GM12864 (cell line): ENCODE measurements around the gene MAGEE1.

Experiments
- DNase-seq: peaks from one replicate; pipeline ENCODE4 v3.0.0-alpha.2; 2011; ENCODE audit warnings: low read depth
- H3K4me3 ChIP-seq: 2 replicates; pipeline ENCODE4 v1.5.1; 2011; ENCODE audit warnings: mild to moderate bottlenecking, low read depth, low read length, control low read depth
- TF ChIP-seq, protein P1 (sequence below): IDR thresholded peaks from 2 replicates; pipeline ENCODE4 v1.5.1; 2011; ENCODE audit warnings: low read depth, mild to moderate bottlenecking, moderate library complexity, low read length, control low read depth, inconsistent platforms; ENCODE audit errors: missing control alignments

MAGEE1 gene, protein sequence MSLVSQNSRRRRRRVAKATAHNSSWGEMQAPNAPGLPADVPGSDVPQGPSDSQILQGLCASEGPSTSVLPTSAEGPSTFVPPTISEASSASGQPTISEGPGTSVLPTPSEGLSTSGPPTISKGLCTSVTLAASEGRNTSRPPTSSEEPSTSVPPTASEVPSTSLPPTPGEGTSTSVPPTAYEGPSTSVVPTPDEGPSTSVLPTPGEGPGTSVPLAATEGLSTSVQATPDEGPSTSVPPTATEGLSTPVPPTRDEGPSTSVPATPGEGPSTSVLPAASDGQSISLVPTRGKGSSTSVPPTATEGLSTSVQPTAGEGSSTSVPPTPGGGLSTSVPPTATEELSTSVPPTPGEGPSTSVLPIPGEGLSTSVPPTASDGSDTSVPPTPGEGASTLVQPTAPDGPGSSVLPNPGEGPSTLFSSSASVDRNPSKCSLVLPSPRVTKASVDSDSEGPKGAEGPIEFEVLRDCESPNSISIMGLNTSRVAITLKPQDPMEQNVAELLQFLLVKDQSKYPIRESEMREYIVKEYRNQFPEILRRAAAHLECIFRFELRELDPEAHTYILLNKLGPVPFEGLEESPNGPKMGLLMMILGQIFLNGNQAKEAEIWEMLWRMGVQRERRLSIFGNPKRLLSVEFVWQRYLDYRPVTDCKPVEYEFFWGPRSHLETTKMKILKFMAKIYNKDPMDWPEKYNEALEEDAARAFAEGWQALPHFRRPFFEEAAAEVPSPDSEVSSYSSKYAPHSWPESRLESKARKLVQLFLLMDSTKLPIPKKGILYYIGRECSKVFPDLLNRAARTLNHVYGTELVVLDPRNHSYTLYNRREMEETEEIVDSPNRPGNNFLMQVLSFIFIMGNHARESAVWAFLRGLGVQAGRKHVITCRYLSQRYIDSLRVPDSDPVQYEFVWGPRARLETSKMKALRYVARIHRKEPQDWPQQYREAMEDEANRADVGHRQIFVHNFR

GRCh38 chrX:76427560-76428242 is at the start of gene MAGEE1:
TSS of gene MAGEE1 (plus strand) at chrX:76427710. CDS start at chrX:76427931, 221 bp downstream.
- TF ChIP-seq, protein P1, sequence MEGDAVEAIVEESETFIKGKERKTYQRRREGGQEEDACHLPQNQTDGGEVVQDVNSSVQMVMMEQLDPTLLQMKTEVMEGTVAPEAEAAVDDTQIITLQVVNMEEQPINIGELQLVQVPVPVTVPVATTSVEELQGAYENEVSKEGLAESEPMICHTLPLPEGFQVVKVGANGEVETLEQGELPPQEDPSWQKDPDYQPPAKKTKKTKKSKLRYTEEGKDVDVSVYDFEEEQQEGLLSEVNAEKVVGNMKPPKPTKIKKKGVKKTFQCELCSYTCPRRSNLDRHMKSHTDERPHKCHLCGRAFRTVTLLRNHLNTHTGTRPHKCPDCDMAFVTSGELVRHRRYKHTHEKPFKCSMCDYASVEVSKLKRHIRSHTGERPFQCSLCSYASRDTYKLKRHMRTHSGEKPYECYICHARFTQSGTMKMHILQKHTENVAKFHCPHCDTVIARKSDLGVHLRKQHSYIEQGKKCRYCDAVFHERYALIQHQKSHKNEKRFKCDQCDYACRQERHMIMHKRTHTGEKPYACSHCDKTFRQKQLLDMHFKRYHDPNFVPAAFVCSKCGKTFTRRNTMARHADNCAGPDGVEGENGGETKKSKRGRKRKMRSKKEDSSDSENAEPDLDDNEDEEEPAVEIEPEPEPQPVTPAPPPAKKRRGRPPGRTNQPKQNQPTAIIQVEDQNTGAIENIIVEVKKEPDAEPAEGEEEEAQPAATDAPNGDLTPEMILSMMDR = no peak
- peak; percentile 21 for DNase-seq
- peak within 1 kb of the TSS; percentile 72 for H3K4me3 ChIP-seq

DNA sequence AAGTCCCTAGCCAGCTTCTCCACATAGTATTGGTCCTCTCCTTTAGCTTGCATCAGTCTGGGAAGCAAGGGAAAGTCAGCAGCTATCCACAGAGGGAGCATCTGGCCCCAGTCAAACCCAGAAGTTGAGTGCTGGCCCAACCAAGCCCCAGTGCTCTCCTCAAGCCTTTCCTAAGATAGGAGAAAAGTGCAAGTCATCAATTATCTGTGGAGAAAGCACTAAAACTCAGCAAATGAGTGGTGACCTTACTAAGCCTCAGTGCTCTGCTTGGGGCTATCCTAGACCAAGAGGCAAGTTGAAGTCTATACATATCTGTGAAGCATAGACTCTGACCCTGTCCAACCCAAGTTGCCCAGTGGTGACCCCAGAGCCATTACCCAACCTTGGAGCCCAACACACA is 28.5 kb upstream of the MAGEE1 start:
- DNase-seq = no peak
- no peak overlapping the region for H3K4me3 ChIP-seq
- TF ChIP-seq, protein P1 = no peak

- DNase-seq = no peak
- TF ChIP-seq, protein P1 = no peak
Observed at GRCh38 chrX:76407795-76408194, 19.7 kb upstream of the MAGEE1 start.

GRCh38 chrX:76420237-76420636 is 7.3 kb upstream of the MAGEE1 start:
- TF ChIP-seq, protein P1 = no peak
- no peak for DNase-seq
- H3K4me3 ChIP-seq = no peak overlapping the region

More at GRCh38 chrX:76407795-76408194, 19.7 kb upstream of the MAGEE1 start:
- H3K4me3 ChIP-seq = no peak overlapping the region

DNA sequence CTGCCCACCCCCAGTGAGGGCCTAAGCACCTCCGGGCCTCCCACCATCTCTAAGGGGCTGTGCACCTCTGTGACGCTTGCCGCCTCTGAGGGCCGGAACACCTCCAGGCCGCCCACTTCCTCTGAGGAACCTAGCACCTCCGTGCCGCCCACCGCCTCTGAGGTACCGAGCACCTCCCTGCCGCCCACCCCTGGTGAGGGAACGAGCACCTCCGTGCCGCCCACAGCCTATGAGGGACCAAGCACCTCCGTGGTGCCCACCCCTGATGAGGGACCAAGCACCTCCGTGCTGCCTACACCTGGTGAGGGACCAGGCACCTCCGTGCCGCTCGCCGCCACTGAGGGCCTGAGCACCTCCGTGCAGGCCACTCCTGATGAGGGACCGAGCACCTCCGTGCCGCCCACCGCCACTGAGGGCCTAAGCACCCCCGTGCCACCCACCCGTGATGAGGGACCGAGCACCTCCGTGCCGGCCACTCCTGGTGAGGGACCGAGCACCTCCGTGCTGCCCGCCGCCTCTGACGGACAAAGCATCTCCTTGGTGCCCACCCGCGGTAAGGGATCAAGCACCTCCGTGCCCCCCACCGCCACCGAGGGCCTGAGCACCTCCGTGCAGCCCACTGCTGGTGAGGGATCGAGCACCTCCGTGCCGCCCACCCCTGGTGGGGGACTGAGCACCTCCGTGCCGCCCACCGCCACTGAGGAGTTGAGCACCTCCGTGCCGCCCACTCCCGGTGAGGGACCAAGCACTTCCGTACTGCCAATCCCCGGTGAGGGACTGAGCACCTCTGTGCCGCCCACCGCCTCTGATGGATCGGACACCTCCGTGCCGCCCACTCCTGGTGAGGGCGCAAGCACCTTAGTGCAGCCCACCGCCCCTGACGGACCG is 977 bp downstream of the MAGEE1 start:
- peak overlapping the region; percentile 72 for H3K4me3 ChIP-seq
- no peak for DNase-seq
- TF ChIP-seq, protein P1 = no peak

GRCh38 chrX:76433219-76433618 is 5.7 kb downstream of the MAGEE1 start:
- no peak for DNase-seq
- TF ChIP-seq, protein P1 = no peak
- no peak overlapping the region for H3K4me3 ChIP-seq
